B cell (primary cell): ENCODE data around the gene WDR41. TPM values are rescaled to one million over a fixed set of nuclear protein-coding genes. Genes with fewer than 3 reads are reported as not detected.
"Not testable (repeated sequence)": the region's sequence is repeated elsewhere in the genome, so short reads cannot be mapped to it uniquely, and the experiment has no call there.

Experiments used
- ATAC-seq: fragments of 200-7000 bp; cut with Tn5 transposase; one replicate; pipeline ENCODE4 v1.10.0; 2021; ENCODE audit warnings: low read depth, mild to moderate bottlenecking, moderate number of reproducible peaks, moderate library complexity
- CTCF ChIA-PET: fragments of 350-600 bp; sonication (Branson Sonifier 250); formaldehyde crosslinking; loops from one replicate; lab custom pipeline; 2021; ENCODE audit warnings: antibody characterized with exemption, inconsistent platforms; lab: Charles Lee
- POLR2A ChIA-PET: fragments of 350-600 bp; sonication (Branson Sonifier 250); formaldehyde crosslinking; loops from one replicate; lab custom pipeline; 2021; ENCODE audit warnings: antibody characterized with exemption; lab: Charles Lee
- DNase-seq: peaks from one replicate; pipeline ENCODE4 v3.0.0; 2013
- H2AFZ ChIP-seq: 2 replicates; pipeline ENCODE4 v1.6.1; 2012; ENCODE audit warnings: mild to moderate bottlenecking, low read depth, low read length; ENCODE audit not compliant: insufficient read depth, poor library complexity, severe bottlenecking
- H3K27ac ChIP-seq, 2 donors: 1 replicate in 1 of 2; 2 replicates in 1 of 2; pipeline ENCODE4 v1.5.1; 2012 to 2013; ENCODE audit warnings: low read length in 2 of 2, mild to moderate bottlenecking in 2 of 2, moderate library complexity in 1 of 2
- H3K27me3 ChIP-seq, 4 experiments: fragments of 200-600 bp in 1 of 4; sonication (generic) in 1 of 4; replicated peaks in 1 of 4; 1 replicate in 2 of 4; 2 replicates in 2 of 4; pipeline versions ENCODE4 v1.6.1 to v1.7.0; 2013 to 2016; ENCODE audit warnings: low read length in 3 of 4, mild to moderate bottlenecking in 2 of 4, mixed read lengths in 1 of 4, moderate library complexity in 1 of 4; ENCODE audit not compliant: insufficient read depth in 4 of 4, control insufficient read depth in 3 of 4; ENCODE audit errors: control extremely low read depth in 1 of 4
- H3K36me3 ChIP-seq, 2 experiments: replicated peaks in 1 of 2; 1 replicate in 1 of 2; 2 replicates in 1 of 2; pipeline versions ENCODE4 v1.6.1 to v1.7.1; 2013; ENCODE audit warnings: low read length in 1 of 2; ENCODE audit not compliant: insufficient read depth in 2 of 2, control insufficient read depth in 1 of 2; ENCODE audit errors: control extremely low read depth in 1 of 2, extremely low read depth in 1 of 2
- H3K4me1 ChIP-seq, 2 donors: fragments of 200-600 bp in 1 of 2; sonication (generic) in 1 of 2; 1 replicate in 1 of 2; 2 replicates in 1 of 2; pipeline versions ENCODE4 v1.5.1 to v1.6.1; 2013 to 2017; ENCODE audit warnings: low read length in 2 of 2; ENCODE audit not compliant: control insufficient read depth in 2 of 2, insufficient read depth in 2 of 2
- H3K4me2 ChIP-seq: replicated peaks from 2 replicates; pipeline ENCODE3; 2012; ENCODE audit warnings: mild to moderate bottlenecking, low read depth, low read length; ENCODE audit not compliant: poor library complexity, severe bottlenecking
- H3K4me3 ChIP-seq, 5 experiments: fragments of 200-600 bp in 1 of 5; sonication (generic) in 1 of 5; 1 replicate in 3 of 5; 2 replicates in 2 of 5; pipeline versions ENCODE4 v1.5.1 to v1.7.0; 2011 to 2016; ENCODE audit warnings: low read length in 4 of 5, mild to moderate bottlenecking in 4 of 5, low read depth in 2 of 5, control low read depth in 1 of 5, moderate library complexity in 1 of 5; ENCODE audit not compliant: insufficient read depth in 1 of 5; ENCODE audit errors: control extremely low read depth in 1 of 5, extremely low read depth in 1 of 5
- H3K79me2 ChIP-seq: fragments of 200-600 bp; sonication (generic); one replicate; pipeline ENCODE4 v1.6.0; 2016; ENCODE audit warnings: low read length; ENCODE audit not compliant: control insufficient read depth, insufficient read depth
- H3K9ac ChIP-seq: fragments of 200-600 bp; sonication (generic); 2 replicates; pipeline ENCODE4 v1.6.1; 2017; ENCODE audit warnings: mild to moderate bottlenecking, low read length, moderate library complexity
- H3K9me3 ChIP-seq, 3 donors: one replicate each; pipeline versions ENCODE4 v1.6.1 to v1.7.1; 2013; ENCODE audit warnings: low read length in 2 of 3; ENCODE audit not compliant: control insufficient read depth in 2 of 3, insufficient read depth in 1 of 3; ENCODE audit errors: control extremely low read depth in 1 of 3
- H4K20me1 ChIP-seq: 2 replicates; pipeline ENCODE4 v1.6.0; 2012; ENCODE audit warnings: mild to moderate bottlenecking, low read length; ENCODE audit not compliant: insufficient read depth, control insufficient read depth, poor library complexity, severe bottlenecking
- H3K27ac Mint-ChIP-seq: one replicate; pipeline ENCODE4 v1.8.0; 2021; ENCODE audit warnings: mixed read lengths
- H3K27me3 Mint-ChIP-seq: one replicate; pipeline ENCODE4 v1.8.0; 2021; ENCODE audit warnings: mixed read lengths
- H3K4me1 Mint-ChIP-seq: one replicate; pipeline ENCODE4 v1.8.0; 2021; ENCODE audit warnings: mixed read lengths
- H3K4me3 Mint-ChIP-seq: one replicate; pipeline ENCODE4 v1.8.0; 2021; ENCODE audit warnings: mixed read lengths
- H3K9me3 Mint-ChIP-seq: one replicate; pipeline ENCODE4 v1.8.0; 2022; ENCODE audit warnings: mixed read lengths; ENCODE audit not compliant: insufficient read depth
- WGBS: methylation state at CpG from one replicate; pipeline ENCODE4 v1.1.5; 2013; ENCODE audit warnings: missing lambda C conversion rate; ENCODE audit not compliant: insufficient coverage; 5-methylcytosine and 5-hydroxymethylcytosine counted together
- intact Hi-C: fragments of 100-400 bp; cut with micrococcal nuclease; formaldehyde crosslinking; loops from one replicate; pipeline ENCODE4 v1.10.0; 2022
- polyA plus RNA-seq: library from polyadenylated mRNA; depleted of rRNA; stranded (reverse); fragments of >200 nt; gene quantifications from 2 replicates; pipeline ENCODE4 v1.2.3, GENCODE V29; 2012
- total RNA-seq, 2 donors: library from RNA; stranded (reverse); fragments of 120-200 nt in 1 of 2; gene quantifications; 1 replicate in 1 of 2; 2 replicates in 1 of 2; pipeline versions ENCODE4 v1.2.3 to v1.2.4, GENCODE V29; 2013 to 2022

Gene WDR41
- total and polyA plus RNA-seq, 2 donors (not counting 1 experiment from before 2014, with no cell fraction given) = 9.0 to 30.6 TPM

DNA sequence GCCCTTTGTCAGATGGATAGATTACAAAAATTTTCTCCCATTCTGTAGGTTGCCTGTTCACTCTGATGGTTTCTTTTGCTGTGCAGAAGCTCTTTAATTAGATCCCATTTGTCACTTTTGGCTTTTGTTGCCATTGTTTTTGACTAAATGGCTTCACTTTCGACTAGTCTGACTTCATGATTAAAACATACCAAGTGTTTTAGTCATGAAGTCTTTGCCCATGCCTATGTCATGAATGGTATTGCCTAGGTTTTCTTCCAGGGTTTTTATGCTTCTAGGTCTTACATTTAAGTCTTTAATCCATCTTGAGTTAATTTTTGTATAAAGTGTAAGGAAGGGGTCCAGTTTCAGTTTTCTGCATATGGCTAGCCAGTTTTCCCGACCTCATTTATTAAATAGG is 108.8 kb downstream of the WDR41 start:
- H3K9me3 ChIP-seq, intact Hi-C loops, POLR2A ChIA-PET, H2AFZ ChIP-seq, H3K27me3 Mint-ChIP-seq, H3K4me3 Mint-ChIP-seq, H3K27me3 ChIP-seq, H3K4me3 ChIP-seq, H4K20me1 ChIP-seq, H3K36me3 ChIP-seq, H3K27ac Mint-ChIP-seq, CTCF ChIA-PET, H3K9ac ChIP-seq, H3K4me2 ChIP-seq, DNase-seq, H3K9me3 Mint-ChIP-seq, H3K27ac ChIP-seq, ATAC-seq, H3K79me2 ChIP-seq, H3K4me1 ChIP-seq: not testable (repeated sequence)
- no CpG with 5 or more reads among the region's 2 CpGs for WGBS
- H3K4me1 Mint-ChIP-seq = peaks cover 18% of the 10 kb centered on the region

Other genes with a start within 250 kb of the WDR41 start
- gene OTP, start 146.4 kb upstream of the WDR41 start, total RNA-seq = not detected in 2 replicates
- gene OTP, start 146.4 kb upstream of the WDR41 start, polyA plus RNA-seq = 0.03 TPM in 1 of 2 replicates, not detected in the other